ENCODE measurements around the gene MDC1. TPM values are rescaled to one million over a fixed set of nuclear protein-coding genes. Genes with fewer than 3 reads are reported as not detected.
A peak's percentile ranks its signal among the peaks of the same experiment; 100 is the strongest.

The MDC1 gene
- total RNA-seq, 3 donors from 2014 or later (not counting 1 experiment from before 2014, with no cell fraction given) = 61.2 to 77.0 (median 64.5) TPM

DNA sequence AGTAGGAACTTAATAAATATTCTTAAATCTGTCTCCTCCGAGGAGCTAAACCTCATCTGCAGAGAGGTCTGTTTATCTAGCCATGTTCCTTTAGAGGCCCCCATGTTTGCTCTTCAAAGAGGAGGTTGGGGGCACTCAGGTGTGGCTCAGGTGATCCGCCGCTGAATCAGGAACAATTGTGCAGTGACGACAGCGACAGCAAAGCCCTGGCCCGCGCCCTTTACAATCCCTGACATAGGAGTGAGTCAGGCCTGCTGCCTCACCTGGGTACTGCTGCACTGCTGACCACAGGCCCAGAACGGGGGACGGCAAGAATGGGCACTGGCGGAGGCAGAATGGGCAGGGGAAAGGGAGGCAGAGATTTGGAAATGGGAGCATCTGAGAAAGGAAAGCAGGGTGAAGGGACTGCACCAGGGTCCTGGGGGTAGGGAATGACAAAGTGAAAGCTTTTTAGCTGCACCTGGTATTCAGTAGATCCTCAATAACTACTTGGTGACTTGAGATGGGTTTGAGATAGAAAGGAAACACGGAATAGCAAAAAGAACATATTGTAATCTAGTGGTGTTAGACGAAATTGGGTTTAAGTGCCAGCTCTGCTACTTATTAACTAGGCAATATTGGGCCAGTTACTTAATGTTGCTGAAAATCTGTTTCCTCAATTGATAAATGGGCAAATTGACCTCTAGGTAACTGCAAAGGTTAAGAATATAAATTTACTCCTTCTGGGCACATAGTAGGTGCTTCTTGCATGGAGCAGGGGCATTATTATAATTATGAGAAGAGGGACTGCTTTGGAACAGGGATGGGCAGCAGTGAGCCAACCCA is 32.7 kb upstream of the MDC1 start:
- Mint-ChIP-seq H3K27me3 (ENCODE audit: low read depth in 2 of 2) (no peaks in the 10 kb centered on the region), H3K4me3 (no peak overlapping the region), H3K4me1 (peaks cover 0 to 10% of the 10 kb centered on the region in 2 donors), H3K36me3 (no peaks in the 10 kb centered on the region), H3K27ac (peak overlapping the region in 1 of 2 donors; percentile 18), H3K9me3 (no peaks in the 10 kb centered on the region)
- no peak for ATAC-seq
- no peaks in the 10 kb centered on the region for H3K4me1 ChIP-seq (ENCODE audit: control insufficient read depth, insufficient read depth, low read length)
- TF ChIP-seq, protein P1, sequence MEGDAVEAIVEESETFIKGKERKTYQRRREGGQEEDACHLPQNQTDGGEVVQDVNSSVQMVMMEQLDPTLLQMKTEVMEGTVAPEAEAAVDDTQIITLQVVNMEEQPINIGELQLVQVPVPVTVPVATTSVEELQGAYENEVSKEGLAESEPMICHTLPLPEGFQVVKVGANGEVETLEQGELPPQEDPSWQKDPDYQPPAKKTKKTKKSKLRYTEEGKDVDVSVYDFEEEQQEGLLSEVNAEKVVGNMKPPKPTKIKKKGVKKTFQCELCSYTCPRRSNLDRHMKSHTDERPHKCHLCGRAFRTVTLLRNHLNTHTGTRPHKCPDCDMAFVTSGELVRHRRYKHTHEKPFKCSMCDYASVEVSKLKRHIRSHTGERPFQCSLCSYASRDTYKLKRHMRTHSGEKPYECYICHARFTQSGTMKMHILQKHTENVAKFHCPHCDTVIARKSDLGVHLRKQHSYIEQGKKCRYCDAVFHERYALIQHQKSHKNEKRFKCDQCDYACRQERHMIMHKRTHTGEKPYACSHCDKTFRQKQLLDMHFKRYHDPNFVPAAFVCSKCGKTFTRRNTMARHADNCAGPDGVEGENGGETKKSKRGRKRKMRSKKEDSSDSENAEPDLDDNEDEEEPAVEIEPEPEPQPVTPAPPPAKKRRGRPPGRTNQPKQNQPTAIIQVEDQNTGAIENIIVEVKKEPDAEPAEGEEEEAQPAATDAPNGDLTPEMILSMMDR (IDR thresholded peaks at IDR 0.05) = no peak
- H3K36me3 ChIP-seq (ENCODE audit: control insufficient read depth, insufficient read depth, low read length) = no peaks in the 10 kb centered on the region
- DNase-seq = no peak
- H3K27me3 ChIP-seq (ENCODE audit: control insufficient read depth, insufficient read depth, low read length) = no peaks in the 10 kb centered on the region
- no peak overlapping the region for H3K27ac ChIP-seq (ENCODE audit: low read length)
- no peak overlapping the region for H3K4me3 ChIP-seq (ENCODE audit: low read length)
- 95% methylated on average over 12 of the region's 12 CpGs for WGBS (ENCODE audit: insufficient coverage)
- no peaks in the 10 kb centered on the region for H3K9me3 ChIP-seq (ENCODE audit: control insufficient read depth, insufficient read depth, low read length)
- intact Hi-C loops (cut with micrococcal nuclease) = no loop called here

DNA sequence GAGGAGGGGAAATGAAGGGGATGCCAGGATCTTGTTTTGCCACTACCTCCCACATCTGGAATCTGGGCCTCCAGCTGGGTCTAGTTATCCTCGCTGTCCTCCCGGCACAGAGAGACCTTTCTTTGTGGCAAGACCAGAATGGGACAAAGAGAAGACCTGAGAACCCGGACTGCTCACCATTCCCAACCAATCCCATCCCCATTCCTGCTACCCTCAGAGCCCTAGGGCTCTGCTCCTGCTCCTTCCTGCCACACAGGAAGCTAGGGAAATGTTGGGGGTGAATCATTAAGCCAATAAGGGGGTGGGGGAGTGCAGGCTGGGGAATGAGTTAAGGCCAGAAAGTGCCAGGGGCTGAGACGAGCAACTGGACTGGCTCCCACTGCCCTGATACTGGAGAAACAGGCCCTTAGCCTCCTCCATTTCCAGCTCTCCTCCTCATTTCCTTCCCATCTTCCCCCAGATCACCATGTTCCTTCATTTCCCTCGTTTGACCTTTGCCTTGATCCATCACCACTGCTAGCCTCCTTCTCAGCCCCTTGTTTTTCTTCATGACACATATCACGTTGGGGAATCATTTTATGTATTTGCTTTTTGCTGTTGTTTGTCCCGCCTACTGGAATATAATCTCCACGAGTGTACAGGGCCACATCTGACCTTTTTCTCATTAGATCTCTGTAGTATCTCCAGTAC is 31.9 kb upstream of the MDC1 start:
- no peaks in the 10 kb centered on the region for H3K36me3 ChIP-seq (ENCODE audit: control insufficient read depth, insufficient read depth, low read length)
- H3K9me3 ChIP-seq (ENCODE audit: control insufficient read depth, insufficient read depth, low read length) = no peaks in the 10 kb centered on the region
- no peaks in the 10 kb centered on the region for H3K27me3 ChIP-seq (ENCODE audit: control insufficient read depth, insufficient read depth, low read length)
- DNase-seq (no peak), ATAC-seq (no peak)
- no peak overlapping the region for H3K4me3 ChIP-seq (ENCODE audit: low read length)
- WGBS (ENCODE audit: insufficient coverage) = 79% methylated on average over 8 of the region's 8 CpGs
- peaks cover 7% of the 10 kb centered on the region for H3K4me1 ChIP-seq (ENCODE audit: control insufficient read depth, insufficient read depth, low read length)
- TF ChIP-seq, protein P1 (IDR thresholded peaks at IDR 0.05) = no peak
- Mint-ChIP-seq H3K36me3 (no peaks in the 10 kb centered on the region), H3K4me1 (peaks cover 7 to 16% of the 10 kb centered on the region in 2 donors), H3K9me3 (no peaks in the 10 kb centered on the region), H3K27me3 (ENCODE audit: low read depth in 2 of 2) (no peaks in the 10 kb centered on the region), H3K4me3 (no peak overlapping the region), H3K27ac (no peak overlapping the region)
- H3K27ac ChIP-seq (ENCODE audit: low read length) = no peak overlapping the region
- intact Hi-C loops (cut with micrococcal nuclease) = no loop called here

DNA sequence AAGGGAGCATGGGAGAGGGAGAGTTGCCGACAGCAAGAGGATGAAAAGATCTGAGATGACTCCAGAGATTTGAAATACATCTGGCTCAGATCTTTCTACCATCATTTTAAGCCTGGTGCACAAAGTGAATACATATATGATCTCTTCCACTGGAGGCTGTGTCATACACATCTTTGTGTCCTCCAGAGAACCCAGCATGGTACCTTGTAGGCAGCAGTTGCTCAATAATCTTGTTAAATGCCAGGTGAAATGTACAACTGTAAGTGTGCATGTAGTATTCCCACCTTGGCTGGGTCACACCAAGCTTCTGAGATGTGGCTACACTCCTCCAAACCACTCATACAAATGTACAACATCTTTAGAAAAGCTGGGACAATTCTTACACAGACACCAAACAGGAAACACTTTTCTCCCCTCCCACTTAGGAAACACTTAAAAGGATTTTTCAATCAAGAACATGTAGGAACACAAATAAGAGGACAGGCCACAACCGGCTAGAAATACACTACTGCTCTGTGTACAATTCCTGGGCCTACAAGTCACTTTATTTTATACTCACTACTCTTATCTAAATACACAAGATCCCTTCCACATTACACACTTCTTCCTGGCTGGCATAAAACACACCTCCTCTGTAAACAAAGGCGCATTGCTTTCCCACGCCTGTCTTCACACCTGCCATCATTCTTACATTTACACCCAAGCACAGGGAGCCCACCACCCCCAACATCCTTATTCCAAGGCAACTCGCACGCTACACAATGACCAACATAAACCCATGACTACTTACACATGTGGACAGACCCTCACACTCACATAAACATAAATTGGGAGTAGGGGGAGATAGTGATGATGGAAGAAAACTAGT is 31.1 kb upstream of the MDC1 start:
- Mint-ChIP-seq H3K27me3 (ENCODE audit: low read depth in 2 of 2) (no peaks in the 10 kb centered on the region), H3K4me1 (peaks cover 15 to 25% of the 10 kb centered on the region in 2 donors), H3K27ac (no peak overlapping the region), H3K9me3 (no peaks in the 10 kb centered on the region), H3K36me3 (no peaks in the 10 kb centered on the region), H3K4me3 (no peak overlapping the region)
- 91% methylated on average over 6 of the region's 6 CpGs for WGBS (ENCODE audit: insufficient coverage)
- no peak overlapping the region for H3K4me3 ChIP-seq (ENCODE audit: low read length)
- no peak for DNase-seq
- TF ChIP-seq, protein P1 (IDR thresholded peaks at IDR 0.05) = no peak
- intact Hi-C loops (cut with micrococcal nuclease) = no loop called here
- no peaks in the 10 kb centered on the region for H3K36me3 ChIP-seq (ENCODE audit: control insufficient read depth, insufficient read depth, low read length)
- no peaks in the 10 kb centered on the region for H3K27me3 ChIP-seq (ENCODE audit: control insufficient read depth, insufficient read depth, low read length)
- peaks cover 15% of the 10 kb centered on the region for H3K4me1 ChIP-seq (ENCODE audit: control insufficient read depth, insufficient read depth, low read length)
- ATAC-seq = no peak
- no peak overlapping the region for H3K27ac ChIP-seq (ENCODE audit: low read length)
- H3K9me3 ChIP-seq (ENCODE audit: control insufficient read depth, insufficient read depth, low read length) = no peaks in the 10 kb centered on the region

Measured in natural killer cell (primary cell).